Heart left ventricle (tissue), 13 donors: ENCODE measurements around the gene RNU7-1.

Experiments used
- CTCF ChIP-seq, 12 donors: fragments of 200-600 bp; sonication (generic) in 4 of 12; IDR thresholded peaks; one replicate each; pipeline versions ENCODE4 v1.5.0 to v1.8.0; 2018 to 2022; ENCODE audit warnings: antibody characterized with exemption in 12 of 12, mild to moderate bottlenecking in 5 of 12
- POLR2A ChIP-seq, 2 donors: fragments of 450-650 bp; IDR thresholded peaks; one replicate each; pipeline ENCODE4 v1.6.1; 2017; ENCODE audit warnings: antibody characterized with exemption in 2 of 2, mild to moderate bottlenecking in 2 of 2, moderate library complexity in 2 of 2
- donor health status: ischemic (EF 13 %, LVEDD 7.1; RV severe dilation, severe dysfunction).
- donor health status: DM: no; HTN: yes; CAD: no.
- donor health status: DM: no; HTN: no; CAD: no.
- donor health status: ischemic (EF 25% LVEDD 6.9; RV normal size, moderate dysfunction).
- donor health status: ischemic (EF 25% LVEDD 5.7; RV mildly dilated, moderate dysfunction).
- donor health status: ischemic (EF 35%, LVEDD 5.7; RV mildly dilated, moderate dysfunction).
- donor health status: nonischemic (EF 11% LVEDD 7.7; RV severe dilation, severe dysfunction).
- donor health status: DM: yes; HTN: yes; CAD: no.
- donor health status: PGD.
- donor health status: ischemic (EF 29% LVEDD 5.4; RV normal size, mild dysfunction).
- donor health status: nonischemic (EF 23%, LVEDD 6.1; RV moderate dilation, normal function).

- TF ChIP-seq POLR2A (IDR thresholded peaks at IDR 0.05) (no peak), CTCF (IDR thresholded peaks at IDR 0.05) (peak; percentile 87 to 96 (median 92))
Observed at GRCh38 chr12:6965026-6965661, 21.5 kb downstream of the RNU7-1 start.
